MCF 10A (cell line): ENCODE data around the gene KIDINS220. TPM values are rescaled to one million over a fixed set of nuclear protein-coding genes. Genes with fewer than 3 reads are reported as not detected.
A peak's percentile ranks its signal among the peaks of the same experiment; 100 is the strongest.

ENCODE experiments used
- BruUV-seq: library from RNA; stranded (reverse); fragments of 400-500 nt; replicated peaks from 2 replicates; lab custom pipeline; 2021; lab: Mats Ljungman, UMichigan
- CTCF ChIA-PET: fragments of 300-600 bp; sonication (Branson Sonifier 250); formaldehyde crosslinking; extraction: SDS; loops from one replicate; lab custom pipeline; 2021; ENCODE audit warnings: antibody characterized with exemption, inconsistent platforms; lab: Yijun Ruan, JAX
- POLR2A ChIA-PET: fragments of 300-600, 350-650 bp; sonication (Branson Sonifier 250); formaldehyde crosslinking; extraction: SDS; loops from one replicate; lab custom pipeline; 2020; ENCODE audit warnings: antibody characterized with exemption, inconsistent platforms; lab: Yijun Ruan, JAX
- DNase-seq: peaks from one replicate; pipeline ENCODE4 v3.0.0-alpha.2; 2018; ENCODE audit not compliant: unreplicated experiment
- H3K27ac Mint-ChIP-seq: one replicate; pipeline ENCODE4 v1.8.0; 2022; ENCODE audit warnings: mild to moderate bottlenecking, low read depth, mixed read lengths; ENCODE audit not compliant: unreplicated experiment
- H3K27me3 Mint-ChIP-seq: one replicate; pipeline ENCODE4 v1.8.0; 2022; ENCODE audit warnings: mixed read lengths; ENCODE audit not compliant: insufficient read depth, unreplicated experiment
- H3K36me3 Mint-ChIP-seq: one replicate; pipeline ENCODE4 v1.8.0; 2022; ENCODE audit warnings: mild to moderate bottlenecking, moderate library complexity, mixed read lengths; ENCODE audit not compliant: insufficient read depth, unreplicated experiment
- H3K4me1 Mint-ChIP-seq: one replicate; pipeline ENCODE4 v1.8.0; 2022; ENCODE audit warnings: mixed read lengths; ENCODE audit not compliant: insufficient read depth, unreplicated experiment
- H3K4me3 Mint-ChIP-seq: one replicate; pipeline ENCODE4 v1.8.0; 2022; ENCODE audit warnings: mild to moderate bottlenecking, moderate library complexity, mixed read lengths; ENCODE audit not compliant: unreplicated experiment
- H3K9me3 Mint-ChIP-seq: one replicate; pipeline ENCODE4 v1.8.0; 2022; ENCODE audit warnings: mixed read lengths; ENCODE audit not compliant: unreplicated experiment
- intact Hi-C: fragments of 100-400 bp; cut with micrococcal nuclease; formaldehyde crosslinking; loops from 2 replicates; pipeline ENCODE4 v1.14.1; 2022
- total RNA-seq: library from RNA; stranded (reverse); gene quantifications from 2 replicates; pipeline ENCODE4 v1.2.3, GENCODE V29; 2022
- TF ChIP-seq, protein P1 (sequence below): fragments of 200-600 bp; IDR thresholded peaks from one replicate; pipeline ENCODE4 v1.8.0; 2022; ENCODE audit warnings: antibody characterized with exemption, mild to moderate bottlenecking; ENCODE audit not compliant: unreplicated experiment

The KIDINS220 gene
- total RNA-seq, 1 experiment from 2014 or later = 41.8 TPM

DNA sequence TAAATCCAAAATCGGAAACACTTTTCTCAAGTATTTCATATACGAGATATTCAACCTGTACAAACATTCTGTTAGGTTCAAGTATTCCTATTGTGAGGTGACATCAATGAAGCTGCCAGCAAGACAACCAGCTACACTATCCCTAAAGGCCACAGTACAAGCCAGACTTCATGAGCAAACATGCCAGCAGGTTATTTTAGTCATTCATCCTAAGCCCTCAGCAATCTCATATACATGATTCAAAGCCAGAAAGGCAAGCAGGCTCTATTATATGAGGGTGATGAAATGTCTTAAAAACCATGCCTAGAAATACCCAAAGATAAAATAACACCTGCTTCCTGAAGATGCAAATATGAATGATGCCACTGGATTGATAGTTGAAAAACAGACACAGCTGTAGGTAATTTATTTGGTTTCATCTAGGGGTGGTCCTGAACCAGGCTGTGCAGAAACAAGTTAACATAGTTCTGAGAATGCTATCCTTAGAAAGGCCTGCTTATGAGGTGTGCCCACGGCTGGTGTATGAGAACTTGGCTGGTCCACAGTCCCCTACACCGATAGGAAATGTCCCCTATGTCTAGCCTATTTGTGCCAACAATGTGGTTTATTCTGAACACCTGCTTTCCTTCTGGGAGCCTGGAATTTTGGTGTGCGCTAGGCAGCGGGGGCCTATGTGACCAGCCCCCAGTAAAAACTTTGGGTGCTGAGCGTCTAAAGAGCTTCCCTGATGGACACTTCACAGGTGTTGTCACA, 48.2 kb upstream of the KIDINS220 start:
- BruUV-seq = no TSS peak
- ChIA-PET POLR2A (no interaction called here), CTCF (no interaction called here)
- Mint-ChIP-seq H3K4me3 (no peak overlapping the region), H3K4me1 (no peaks in the 10 kb centered on the region), H3K27me3 (no peaks in the 10 kb centered on the region), H3K27ac (no peak overlapping the region), H3K36me3 (peaks cover 7% of the 10 kb centered on the region), H3K9me3 (no peaks in the 10 kb centered on the region)
- TF ChIP-seq, protein P1, sequence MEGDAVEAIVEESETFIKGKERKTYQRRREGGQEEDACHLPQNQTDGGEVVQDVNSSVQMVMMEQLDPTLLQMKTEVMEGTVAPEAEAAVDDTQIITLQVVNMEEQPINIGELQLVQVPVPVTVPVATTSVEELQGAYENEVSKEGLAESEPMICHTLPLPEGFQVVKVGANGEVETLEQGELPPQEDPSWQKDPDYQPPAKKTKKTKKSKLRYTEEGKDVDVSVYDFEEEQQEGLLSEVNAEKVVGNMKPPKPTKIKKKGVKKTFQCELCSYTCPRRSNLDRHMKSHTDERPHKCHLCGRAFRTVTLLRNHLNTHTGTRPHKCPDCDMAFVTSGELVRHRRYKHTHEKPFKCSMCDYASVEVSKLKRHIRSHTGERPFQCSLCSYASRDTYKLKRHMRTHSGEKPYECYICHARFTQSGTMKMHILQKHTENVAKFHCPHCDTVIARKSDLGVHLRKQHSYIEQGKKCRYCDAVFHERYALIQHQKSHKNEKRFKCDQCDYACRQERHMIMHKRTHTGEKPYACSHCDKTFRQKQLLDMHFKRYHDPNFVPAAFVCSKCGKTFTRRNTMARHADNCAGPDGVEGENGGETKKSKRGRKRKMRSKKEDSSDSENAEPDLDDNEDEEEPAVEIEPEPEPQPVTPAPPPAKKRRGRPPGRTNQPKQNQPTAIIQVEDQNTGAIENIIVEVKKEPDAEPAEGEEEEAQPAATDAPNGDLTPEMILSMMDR = no peak
- DNase-seq = no peak
- intact Hi-C loops = no loop called here

DNA sequence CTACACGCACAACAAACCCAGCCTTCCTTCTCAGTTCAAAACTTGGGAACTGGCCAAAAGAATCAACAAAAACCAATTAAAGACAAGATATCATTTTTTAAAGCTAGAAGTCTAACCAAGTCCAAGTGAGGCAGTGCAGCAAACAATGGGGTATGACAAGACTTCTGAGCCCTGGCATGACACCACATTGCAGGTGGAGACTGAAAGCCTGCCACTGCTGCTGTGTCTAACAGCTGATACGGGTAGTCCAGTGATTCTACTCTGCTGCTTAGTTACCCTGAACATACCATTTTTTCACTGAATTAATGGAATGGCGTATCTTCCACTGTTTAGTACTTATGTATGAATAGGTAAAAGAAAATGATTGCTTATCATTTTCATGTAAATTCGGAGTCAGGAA, 47.4 kb upstream of the KIDINS220 start:
- H3K9me3 Mint-ChIP-seq = no peaks in the 10 kb centered on the region
- BruUV-seq = no TSS peak
- TF ChIP-seq, protein P1 = no peak
- ChIA-PET POLR2A (no interaction called here), CTCF (interaction anchor here (0.6 to 1.3 kb wide), 2 partner anchors 11 to 170 kb away, joined by 3 to 6 read pairs; no protein-coding TSS in a partner anchor)
- no peak overlapping the region for H3K4me3 Mint-ChIP-seq
- H3K4me1 Mint-ChIP-seq = no peaks in the 10 kb centered on the region
- H3K27ac Mint-ChIP-seq = no peak overlapping the region
- intact Hi-C loops = no loop called here
- no peaks in the 10 kb centered on the region for H3K27me3 Mint-ChIP-seq
- DNase-seq = no peak
- H3K36me3 Mint-ChIP-seq = peaks cover 12% of the 10 kb centered on the region

DNA sequence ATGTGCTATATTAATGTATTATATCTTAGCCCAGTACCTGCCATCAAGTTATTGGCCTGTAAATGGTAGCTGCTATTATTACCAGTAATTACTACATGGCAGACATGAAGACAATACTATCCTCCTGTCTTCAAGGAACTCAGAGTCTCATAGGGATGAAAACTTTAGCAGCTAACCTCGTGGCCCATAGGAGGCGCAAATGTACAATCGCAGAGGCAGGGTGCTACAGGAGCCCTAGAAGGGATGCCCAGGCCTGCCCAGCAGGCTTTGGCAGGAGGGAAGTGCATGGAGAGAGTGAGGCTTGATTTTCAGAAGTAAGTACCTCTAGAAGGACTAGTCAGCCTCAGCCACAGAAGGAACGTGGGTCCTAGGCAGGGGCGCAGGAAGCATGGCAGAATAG, 44.7 kb upstream of the KIDINS220 start:
- Mint-ChIP-seq H3K36me3 (peaks cover 17% of the 10 kb centered on the region), H3K4me3 (no peak overlapping the region), H3K9me3 (no peaks in the 10 kb centered on the region), H3K27me3 (no peaks in the 10 kb centered on the region), H3K4me1 (no peaks in the 10 kb centered on the region), H3K27ac (no peak overlapping the region)
- POLR2A ChIA-PET = no interaction called here
- TF ChIP-seq, protein P1 = peak; percentile 29
- DNase-seq = peak; percentile 60
- BruUV-seq = no TSS peak
- intact Hi-C loops = no loop called here
- CTCF ChIA-PET = interaction anchor here (0.5 to 2.5 kb wide), 6 partner anchors 9 to 260 kb away, joined by 3 to 13 read pairs (median 4); no protein-coding TSS in a partner anchor

DNA sequence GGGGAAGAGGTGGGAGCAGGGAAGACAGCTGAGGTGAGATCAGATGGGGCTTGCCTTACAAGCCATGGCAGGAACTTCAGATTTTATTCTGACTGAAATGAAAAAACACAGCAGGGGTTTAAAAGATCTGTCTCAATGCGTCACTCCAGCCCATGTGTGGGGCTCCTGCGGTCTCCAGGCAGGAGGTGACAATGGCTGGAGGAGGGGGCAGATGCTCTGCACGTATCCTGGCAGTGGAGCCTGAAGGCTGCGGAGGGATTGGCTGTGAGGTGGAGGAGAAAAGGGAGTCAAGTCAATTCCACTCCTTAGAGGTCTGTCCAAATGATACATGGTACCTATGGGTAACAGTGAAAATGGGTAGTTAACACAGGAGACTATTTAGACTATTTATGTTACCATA, 40.5 kb upstream of the KIDINS220 start:
- CTCF ChIA-PET = interaction anchor here (0.6 to 2.0 kb wide), 4 partner anchors 13 to 262 kb away, joined by 3 to 8 read pairs (median 6); no protein-coding TSS in a partner anchor
- no peaks in the 10 kb centered on the region for H3K4me1 Mint-ChIP-seq
- H3K27me3 Mint-ChIP-seq = no peaks in the 10 kb centered on the region
- no peak overlapping the region for H3K4me3 Mint-ChIP-seq
- intact Hi-C loops = loop anchor here (10.0 kb wide), 1 partner anchor 457 kb away; no protein-coding TSS in a partner anchor
- no peak for DNase-seq
- no peaks in the 10 kb centered on the region for H3K9me3 Mint-ChIP-seq
- no TSS peak for BruUV-seq
- no peak overlapping the region for H3K27ac Mint-ChIP-seq
- peaks cover 17% of the 10 kb centered on the region for H3K36me3 Mint-ChIP-seq
- TF ChIP-seq, protein P1 = no peak
- POLR2A ChIA-PET = no interaction called here
